Occipital lobe (tissue), 2 donors: ENCODE results near the gene PRKG1. TPM values are rescaled to one million over a fixed set of nuclear protein-coding genes. Genes with fewer than 3 reads are reported as not detected.
"Not testable (repeated sequence)": the region's sequence is repeated elsewhere in the genome, so short reads cannot be mapped to it uniquely, and the experiment has no call there.

ENCODE experiments used
- DNase-seq: peaks from one replicate; lab custom pipeline; 2025; lab: John Stamatoyannopoulos, UW
- total RNA-seq: library from RNA; depleted of rRNA; stranded (reverse); fragments of >200 nt; gene quantifications from one replicate; pipeline ENCODE4 v1.2.3, GENCODE V29; 2014

PRKG1 gene
- total RNA-seq, 1 donor from 2014 or later, result 24.2 TPM

DNA sequence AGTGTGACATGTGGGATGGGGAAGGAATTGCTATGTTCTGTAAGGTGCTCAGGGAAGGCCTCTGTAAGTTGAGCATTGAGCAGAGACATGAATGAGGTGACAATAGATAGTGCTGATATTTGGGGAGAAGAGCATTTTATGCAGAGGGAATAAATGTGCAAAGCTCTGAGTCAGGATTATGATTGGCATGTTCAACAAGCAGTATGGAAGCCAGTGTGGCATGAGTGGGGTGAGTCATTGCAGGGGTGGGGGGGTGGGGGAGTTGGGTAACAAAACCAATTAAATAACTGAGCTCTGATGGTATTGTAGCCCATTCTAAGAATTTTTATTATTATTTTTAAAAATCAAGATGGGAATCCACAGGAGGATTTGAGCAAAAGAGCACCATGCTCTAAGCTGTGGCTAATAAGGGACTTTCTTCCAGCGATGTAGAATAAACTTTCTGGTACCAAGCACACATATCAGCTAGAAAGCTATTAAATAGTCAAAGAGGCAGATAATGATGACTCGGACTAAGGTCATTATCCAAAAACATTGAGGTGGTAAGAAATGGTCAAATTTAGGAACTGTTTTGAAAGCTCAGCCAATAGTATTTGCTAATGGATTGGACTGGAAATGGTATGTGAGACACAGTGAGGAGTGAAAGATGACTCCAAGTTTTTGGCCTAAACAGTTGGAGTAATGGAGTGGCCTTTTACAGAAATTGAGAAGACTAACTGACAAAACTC, 96.4 kb downstream of the PRKG1 start:
- no peak for DNase-seq

DNA sequence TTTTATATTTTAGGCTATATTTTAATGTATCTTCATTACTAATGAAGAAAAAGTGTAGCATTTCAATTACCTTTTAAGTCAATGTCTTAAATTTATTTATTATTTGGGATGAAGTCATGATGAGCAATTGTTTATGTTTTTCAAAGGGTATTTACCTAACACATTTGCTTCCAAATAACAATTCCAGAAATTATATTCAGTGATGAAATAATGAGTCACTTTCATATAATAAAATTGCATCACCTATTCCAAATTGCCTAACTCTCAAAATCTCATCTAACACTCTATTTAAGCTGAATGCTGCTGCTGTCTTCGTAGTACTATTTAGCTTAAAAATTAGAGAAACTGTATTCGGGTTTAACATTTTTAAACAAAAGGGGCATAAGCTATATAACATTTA, 97.7 kb downstream of the PRKG1 start:
- DNase-seq, result no peak

DNA sequence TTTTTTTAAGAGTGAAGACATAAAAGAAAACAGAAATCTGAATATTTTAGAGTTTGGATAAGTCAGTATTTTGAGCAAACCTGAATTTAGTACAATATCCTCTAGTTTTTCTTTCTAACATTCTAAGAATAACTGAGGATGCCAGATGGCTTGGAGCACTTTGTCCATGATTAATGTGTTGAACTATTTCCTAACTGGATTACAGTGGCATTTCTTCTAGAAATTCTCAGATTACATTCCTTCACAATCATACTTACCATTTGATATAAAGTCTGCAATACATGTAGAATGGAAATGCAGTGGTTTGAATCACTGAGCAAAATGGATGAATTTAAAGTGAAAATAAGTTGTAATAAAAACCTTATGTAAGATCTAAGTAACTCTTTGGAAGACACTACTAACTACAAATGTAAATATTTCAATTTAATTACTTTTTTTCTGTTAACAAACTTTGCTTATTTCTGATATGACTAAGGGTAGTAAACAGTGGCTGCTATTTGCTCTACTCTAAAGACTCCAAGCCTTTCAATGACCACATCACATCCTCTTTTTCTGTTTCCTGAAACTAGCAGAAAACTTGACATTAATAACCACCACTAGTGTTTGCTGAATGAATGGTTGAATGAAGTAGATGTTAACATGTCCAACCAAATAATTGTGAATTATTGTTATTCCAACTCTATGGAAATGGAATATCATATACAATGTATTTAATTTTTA, 102.8 kb downstream of the PRKG1 start:
- DNase-seq, result no peak

DNA sequence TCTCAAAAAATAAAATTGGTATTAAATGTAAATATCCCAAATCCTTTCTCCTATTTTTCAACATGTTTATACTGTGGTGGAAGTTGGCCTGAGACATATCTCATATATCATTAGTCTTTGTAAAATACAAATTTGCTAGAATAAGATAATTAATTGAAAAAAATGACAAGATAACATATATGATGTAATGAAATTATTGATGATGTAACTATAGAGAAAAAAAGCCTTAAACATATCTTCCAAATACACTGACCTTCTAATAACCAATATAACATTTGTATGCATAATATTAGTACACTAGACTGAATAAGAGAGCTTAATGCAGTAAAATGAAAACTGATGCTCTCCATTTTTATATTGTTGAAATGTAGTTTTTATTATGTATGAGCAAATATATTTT, 104.3 kb downstream of the PRKG1 start:
- DNase-seq, result no peak

DNA sequence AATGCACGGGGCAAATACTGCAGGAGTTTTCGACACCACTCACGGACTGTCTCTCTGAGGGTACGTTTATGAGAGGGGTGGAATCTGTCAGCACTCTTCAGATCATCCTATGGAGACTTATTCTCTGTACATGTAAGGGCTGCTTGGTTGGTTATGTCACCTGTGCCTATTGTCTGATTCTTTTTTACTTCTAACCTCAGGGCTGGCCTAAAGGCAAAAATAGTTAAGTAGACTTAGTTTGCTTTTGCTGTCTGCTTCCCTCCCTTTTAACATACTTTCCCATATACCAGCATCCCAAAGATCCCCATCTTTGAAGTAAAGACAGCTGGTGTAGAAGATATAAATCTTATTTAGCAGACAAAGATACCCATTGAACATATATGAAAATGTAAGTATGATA, 105.9 kb downstream of the PRKG1 start:
- no peak for DNase-seq

DNA sequence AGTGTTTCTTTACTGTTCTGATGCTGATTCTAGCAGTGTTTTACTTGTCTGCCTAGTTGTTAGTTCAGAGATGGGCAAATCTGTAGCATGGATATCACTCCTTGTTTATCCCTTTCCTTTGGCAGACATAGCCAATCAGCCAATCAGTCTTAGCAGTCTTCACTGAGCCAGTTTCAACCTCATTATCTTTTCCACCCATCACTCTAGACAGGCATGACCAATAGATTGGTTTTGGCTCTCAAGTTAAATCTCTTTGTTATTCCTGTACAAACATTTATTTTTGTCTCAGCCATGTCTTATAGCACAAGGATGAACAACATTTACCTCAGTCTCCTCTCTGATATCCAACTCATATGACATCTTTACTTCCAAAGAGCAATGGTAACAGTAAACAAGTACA, 109.5 kb downstream of the PRKG1 start:
- DNase-seq, result no peak

DNA sequence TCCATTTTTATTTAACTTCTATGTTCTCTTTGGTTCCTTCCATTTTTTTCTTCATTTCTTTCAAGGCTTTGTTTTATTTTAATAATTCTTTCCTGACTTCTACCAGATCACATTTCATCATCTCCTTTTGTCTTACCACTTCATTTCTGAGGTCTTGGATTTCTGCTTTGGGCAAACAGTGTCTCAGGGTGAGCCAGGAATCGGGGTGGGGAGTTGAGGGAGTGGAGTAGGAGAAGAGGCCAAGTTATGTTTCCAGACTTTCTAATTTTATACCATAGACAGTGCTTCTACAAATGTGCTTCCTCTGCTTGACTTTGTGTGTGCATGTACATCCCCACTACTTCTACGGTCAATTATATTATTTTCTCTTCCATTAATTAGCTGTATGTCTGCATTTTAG, 112.1 kb downstream of the PRKG1 start:
- DNase-seq, result no peak

DNA sequence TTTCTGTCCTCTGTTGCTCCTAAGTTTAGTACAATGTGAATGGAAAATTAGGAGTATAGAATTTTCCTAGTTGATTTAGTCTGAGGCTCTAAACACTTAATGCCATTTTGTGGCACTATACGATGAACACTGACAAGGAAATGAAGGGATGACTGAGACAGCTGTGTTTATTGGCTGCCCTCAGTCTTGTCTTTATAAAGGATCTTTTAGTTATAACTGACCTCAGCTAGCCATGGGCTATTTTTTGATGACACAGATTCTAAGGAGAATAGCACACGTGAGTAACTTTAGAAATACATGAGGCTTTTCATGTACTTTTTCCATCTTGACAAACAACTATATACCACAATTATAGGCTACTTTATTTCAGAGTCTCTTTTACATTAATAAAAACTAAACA, 113.7 kb downstream of the PRKG1 start:
- no peak for DNase-seq

DNA sequence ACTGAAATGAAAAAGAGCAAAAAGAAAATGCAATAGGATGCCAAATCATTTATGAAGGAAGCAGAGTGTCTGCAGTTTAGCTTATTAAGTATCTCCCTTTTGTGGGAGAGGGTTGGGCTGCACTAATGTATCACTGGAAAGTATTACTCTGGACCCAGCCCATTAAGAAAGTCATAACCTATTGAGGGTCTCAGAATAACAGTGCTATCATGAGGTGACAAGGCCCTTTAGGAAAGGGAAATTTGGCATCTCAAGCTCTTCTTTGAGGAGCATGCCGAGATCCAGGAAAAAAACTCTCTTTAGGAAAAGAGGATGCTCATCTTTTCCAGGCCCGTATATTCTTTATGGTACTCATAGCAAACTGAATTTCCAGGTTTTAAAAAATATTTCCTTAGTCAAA, 114.6 kb downstream of the PRKG1 start:
- no peak for DNase-seq

DNA sequence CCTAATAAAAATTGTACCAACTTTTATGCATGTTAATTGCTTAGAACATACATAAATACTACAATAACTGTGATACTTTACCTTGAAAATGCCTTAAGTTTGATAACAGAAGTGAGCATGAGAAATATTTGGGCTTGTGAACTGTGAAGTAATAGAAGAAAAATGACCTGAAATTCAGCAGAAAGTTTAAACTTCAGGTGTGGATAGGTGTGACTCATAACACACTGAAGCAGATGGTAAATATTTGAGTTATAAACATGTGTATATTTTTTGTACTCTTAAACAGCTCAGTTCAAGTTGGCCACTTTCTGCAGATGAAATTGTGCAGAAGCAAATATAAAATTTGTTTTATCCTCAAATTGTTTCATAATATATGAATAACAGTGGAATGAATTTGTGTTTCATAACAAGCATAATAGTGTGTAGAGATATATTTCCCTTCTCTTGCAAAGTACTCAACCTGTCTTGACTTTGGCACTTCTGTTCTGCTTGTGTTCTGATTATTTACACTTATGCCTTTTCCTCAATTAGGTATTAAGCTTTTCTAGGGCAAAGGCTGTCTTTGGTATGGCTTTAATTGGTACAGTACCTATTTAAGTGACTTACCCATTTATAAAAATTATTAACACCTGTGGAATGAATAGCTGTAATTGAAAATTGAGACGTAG, 122.4 kb downstream of the PRKG1 start:
- no peak for DNase-seq

DNA sequence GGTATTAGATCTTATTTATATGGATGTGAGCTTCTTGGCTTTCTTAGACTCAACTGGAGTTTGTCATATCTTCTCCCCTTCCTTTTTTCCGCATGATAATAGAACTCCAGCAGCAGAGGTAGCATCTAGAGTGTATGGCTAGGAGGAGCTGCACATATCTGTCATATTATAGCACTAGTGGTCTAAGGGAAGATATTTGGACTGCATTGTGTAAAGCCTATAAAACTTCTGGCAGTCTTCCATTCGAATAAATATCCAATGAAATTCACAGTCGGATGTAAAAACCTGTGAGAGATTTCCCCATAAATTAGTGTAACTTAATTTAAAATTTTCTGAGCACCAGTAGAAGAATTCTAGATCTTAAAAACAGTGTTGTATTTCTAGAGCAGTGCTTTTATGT, 123.9 kb downstream of the PRKG1 start:
- DNase-seq, result no peak

DNA sequence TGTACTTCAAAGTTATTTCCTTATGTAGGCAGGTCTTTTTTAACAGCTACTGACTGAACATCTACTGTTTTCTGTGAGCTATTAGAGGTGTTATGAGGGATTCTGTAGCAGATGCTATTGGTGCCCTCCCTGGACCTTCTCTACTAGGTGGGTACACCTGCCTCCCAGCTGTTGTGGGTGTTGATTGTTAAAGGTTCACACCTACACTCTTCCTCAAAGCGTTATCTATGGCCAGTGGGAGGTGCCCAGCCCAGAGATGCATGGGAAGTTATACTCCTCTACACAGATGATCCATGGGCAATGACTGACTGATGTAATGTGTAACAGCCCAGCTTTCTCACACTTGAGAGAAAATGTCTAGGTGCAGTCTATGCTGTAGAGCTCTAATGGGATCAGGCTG, 127.7 kb downstream of the PRKG1 start:
- no peak for DNase-seq

DNA sequence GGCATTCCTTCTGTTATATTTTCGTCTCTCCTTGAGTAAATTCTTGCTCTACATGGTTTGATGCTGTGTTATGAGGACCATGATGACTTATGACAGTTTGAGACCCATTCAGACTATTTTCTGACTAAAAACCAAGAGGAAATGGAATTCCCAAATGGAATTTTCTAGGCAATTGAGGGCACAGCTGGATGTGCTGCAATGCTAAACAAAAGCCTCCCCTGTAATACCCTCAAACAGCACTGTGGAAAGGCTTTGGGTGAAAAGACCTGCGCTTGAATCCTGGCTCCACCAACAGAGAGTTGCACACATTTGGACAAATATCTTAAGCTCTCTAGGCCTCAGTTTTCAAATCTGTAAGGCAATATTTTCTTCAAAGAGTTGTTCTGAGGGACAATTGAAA, 129.1 kb downstream of the PRKG1 start:
- no peak for DNase-seq

DNA sequence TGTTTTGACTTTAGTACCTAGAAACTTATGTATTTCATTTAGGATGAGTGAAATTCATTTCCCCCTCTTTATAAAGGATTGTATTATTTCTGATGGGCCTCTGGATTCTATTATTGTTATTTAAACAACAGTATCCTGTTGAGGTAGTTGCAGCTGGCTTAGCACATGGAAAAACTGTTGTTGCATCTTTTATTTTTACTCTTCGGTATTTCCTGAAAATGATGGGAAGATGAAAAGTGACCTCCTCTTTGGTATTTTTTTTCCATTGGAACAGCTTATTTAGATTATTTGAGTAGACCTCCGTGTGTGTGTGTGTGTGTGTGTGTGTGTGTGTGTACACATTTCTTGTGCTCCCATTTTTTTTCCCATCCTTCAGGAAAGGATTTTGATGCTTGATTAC, 129.8 kb downstream of the PRKG1 start:
- DNase-seq, result no peak

DNA sequence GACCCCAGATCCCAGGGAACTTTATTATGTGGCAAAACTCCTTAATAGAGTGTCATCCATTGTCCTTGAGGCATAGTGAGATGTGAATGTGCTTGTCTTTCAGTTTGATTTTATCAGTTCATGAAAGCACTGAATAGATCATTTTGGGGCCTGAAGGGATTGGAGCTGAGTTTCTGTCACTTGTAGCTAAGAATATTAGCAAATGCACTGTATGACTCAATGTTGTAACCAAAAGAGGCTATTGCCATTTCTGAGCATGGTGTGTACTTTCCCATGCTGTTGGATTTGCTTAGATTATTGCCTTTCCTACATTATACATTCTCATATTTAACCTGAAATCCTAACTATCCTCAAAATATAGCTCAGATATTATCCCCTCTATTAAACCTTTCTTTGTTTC, 130.4 kb downstream of the PRKG1 start:
- DNase-seq, result no peak

DNA sequence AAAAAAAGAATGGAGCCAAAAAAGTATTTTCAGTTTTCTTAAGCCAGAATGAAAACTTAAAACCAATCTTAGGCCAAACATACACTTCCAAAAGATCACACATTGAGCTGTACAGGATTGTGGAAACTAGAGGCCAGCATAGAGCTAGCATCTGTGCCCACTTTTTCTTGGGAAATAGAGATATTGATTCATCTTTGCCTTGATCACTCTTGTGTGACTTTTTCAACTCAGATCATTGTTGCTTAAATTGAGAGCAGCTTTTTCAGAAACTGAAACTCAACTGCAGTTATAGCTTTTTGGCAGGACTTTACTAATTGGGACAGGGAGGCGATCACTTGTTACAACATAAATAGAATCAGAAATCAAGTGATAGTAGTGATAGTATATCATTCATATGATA, 132.2 kb downstream of the PRKG1 start:
- no peak for DNase-seq

DNA sequence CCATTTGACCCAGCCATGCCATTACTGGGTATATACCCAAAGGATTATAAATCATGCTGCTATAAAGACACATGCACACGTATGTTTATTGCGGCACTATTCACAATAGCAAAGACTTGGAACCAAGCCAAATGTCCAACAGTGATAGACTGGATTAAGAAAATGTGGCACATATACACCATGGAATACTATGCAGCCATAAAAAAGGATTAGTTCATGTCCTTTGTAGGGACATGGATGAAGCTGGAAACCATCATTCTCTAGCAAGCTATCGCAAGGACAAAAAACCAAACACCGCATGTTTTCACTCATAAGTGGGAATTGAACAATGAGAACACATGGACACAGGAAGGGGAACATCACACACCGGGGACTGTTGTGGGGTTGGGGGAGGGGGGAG, 138.7 kb downstream of the PRKG1 start:
- DNase-seq, result not testable (repeated sequence)

DNA sequence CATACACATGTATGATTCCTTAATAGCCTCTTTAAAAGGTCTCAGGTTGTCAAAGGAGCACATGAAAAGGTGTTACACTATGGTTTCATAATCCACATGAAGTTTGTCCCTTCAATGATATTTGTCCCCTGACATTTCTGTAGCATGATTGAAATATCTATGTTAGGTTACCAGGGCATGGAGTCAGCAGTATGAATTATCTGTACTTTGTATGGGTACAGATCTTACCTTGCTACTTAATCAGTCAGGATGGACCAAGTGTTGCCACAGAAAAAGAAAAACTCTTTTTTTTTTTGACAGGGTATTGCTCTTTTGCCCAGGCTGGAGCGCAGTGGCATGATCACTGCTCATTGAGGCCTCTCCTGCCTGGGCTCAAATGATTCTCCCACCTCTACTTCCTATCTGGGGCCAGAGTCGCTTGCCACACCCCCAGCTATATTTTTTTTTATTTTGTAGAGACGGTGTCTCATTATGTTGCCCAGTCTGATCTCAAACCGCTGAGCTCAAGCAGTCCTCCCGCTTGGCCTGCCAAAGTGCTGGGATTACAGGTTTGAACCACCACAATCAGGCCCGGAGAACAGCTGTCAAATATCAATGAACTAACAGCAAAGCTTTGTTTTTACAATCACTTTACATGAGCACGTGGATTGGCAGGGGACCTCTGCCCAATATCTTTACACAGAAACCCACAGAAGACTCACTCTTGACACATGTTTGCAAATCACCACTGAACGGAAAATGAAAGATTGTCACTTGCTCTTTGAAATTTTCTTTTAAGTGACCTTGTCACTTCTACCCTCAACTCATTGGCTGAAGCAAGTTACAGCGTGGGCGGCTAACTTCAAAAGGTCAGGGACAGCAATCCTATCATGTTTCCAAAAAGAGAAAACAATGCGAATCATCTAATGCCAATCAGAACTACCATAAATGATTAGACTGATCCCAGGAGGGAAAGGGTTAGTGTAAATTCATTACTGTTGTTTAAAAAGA, 140.2 kb downstream of the PRKG1 start:
- no peak for DNase-seq

DNA sequence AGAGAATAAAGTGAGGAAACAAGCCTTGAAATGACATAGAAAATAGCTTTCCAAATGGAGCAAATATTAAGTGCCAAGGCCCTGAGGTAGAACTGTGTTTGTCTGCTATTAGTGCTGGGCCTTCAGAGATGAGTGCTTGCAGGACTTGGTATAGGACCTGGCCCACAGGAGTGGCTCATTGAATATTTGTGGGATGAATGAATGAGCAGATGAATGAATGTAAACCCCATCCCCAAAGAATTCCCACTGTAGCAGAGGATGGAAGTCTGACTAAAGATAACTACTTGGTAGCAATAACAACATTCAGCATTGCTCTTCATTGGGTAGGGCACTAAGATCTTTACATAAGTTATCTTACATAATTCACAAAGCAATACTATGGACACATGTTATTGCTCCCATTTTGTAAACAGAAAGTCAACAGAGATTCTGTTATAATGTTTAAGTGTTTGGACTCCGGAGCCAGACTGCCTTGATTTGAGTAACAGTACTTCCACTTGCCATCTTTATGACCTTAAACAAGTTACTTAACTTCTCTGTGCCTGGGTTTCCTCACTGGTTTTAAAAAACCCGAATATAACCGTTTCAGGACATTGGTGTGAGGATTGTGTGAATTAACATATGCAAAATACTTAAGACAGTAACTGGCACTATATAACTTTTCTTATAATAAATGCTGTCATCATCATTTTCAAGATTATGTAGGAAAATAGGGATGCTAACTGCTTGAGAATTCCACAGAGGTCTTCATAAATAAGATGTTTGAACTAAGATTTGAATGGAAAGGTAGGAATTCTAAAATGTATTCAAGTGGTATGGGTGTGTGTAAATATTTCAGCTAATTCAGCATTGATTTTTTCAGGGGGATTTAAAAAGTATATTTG, 141.9 kb downstream of the PRKG1 start:
- DNase-seq, result no peak

DNA sequence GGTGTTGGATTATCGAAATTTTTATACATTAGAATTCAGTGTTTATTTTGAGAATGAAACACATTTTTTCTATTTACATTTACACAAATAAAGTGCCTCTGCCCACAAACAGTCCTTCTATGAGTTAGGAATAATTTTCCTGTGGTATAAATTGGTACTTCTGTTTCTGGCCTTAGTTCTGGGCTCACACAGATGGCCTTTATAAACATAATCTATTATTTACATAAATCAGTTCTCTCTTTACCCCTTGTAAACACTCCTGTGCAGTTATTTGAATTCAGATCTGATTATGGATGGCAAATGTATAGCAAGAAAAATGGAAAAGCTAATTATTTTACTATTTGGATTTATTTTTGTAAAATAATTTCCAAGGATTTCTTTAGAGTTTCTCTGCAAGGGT, 143.2 kb downstream of the PRKG1 start:
- DNase-seq, result no peak
